PC-9 (cell line): ENCODE measurements around the gene MAGI2. TPM values are rescaled to one million over a fixed set of nuclear protein-coding genes. Genes with fewer than 3 reads are reported as not detected.

Source experiments
- BruUV-seq: library from RNA; stranded (reverse); fragments of 400-500 nt; replicated peaks from 2 replicates; lab custom pipeline; 2021; lab: Mats Ljungman, UMichigan
- CTCF ChIA-PET: fragments of 300-600 bp; sonication (Branson Sonifier 250); formaldehyde crosslinking; loops from one replicate; lab custom pipeline; 2022; ENCODE audit warnings: antibody characterized with exemption; lab: Charles Lee
- POLR2A ChIA-PET: fragments of 300-600 bp; sonication (Branson Sonifier 250); formaldehyde crosslinking; loops from one replicate; lab custom pipeline; 2022; ENCODE audit warnings: antibody characterized with exemption; ENCODE audit not compliant: unreplicated experiment; lab: Charles Lee
- DNase-seq, 2 experiments: peaks; one replicate each; pipeline versions ENCODE4 v3.0.0 to v3.0.0-alpha.2; 2015 to 2022; ENCODE audit warnings: mixed read lengths in 1 of 2
- H2AFZ ChIP-seq: fragments of 200-600 bp; sonication (generic); 2 replicates; pipeline ENCODE4 v1.8.1; 2017; ENCODE audit warnings: antibody characterized with exemption
- H3F3A ChIP-seq: fragments of 200-600 bp; sonication (generic); 2 replicates; pipeline ENCODE4 v1.8.1; 2017; ENCODE audit warnings: antibody characterized with exemption, mild to moderate bottlenecking, low read depth; ENCODE audit not compliant: insufficient read depth
- H3K27ac ChIP-seq: fragments of 200-600 bp; sonication (generic); 2 replicates; pipeline ENCODE4 v1.6.1; 2016; ENCODE audit warnings: mixed run types
- H3K27me3 ChIP-seq: fragments of 200-600 bp; sonication (generic); 2 replicates; pipeline ENCODE4 v1.6.1; 2016; ENCODE audit warnings: low read depth, mixed run types; ENCODE audit not compliant: insufficient read depth
- H3K36me3 ChIP-seq: fragments of 200-600 bp; sonication (generic); 2 replicates; pipeline ENCODE4 v1.6.1; 2016; ENCODE audit warnings: low read depth, mixed run types
- H3K4me1 ChIP-seq: fragments of 200-600 bp; sonication (generic); replicated peaks from 2 replicates; pipeline ENCODE4 v1.6.1; 2016; ENCODE audit warnings: mixed run types; ENCODE audit not compliant: insufficient read depth
- H3K4me2 ChIP-seq: fragments of 200-600 bp; sonication (generic); 2 replicates; pipeline ENCODE4 v1.6.1; 2017; ENCODE audit warnings: mixed run types
- H3K4me3 ChIP-seq: fragments of 200-600 bp; sonication (generic); 2 replicates; pipeline ENCODE4 v1.6.1; 2016; ENCODE audit warnings: mixed run types
- H3K79me2 ChIP-seq: fragments of 200-600 bp; sonication (generic); 2 replicates; pipeline ENCODE4 v1.6.1; 2017; ENCODE audit warnings: low read depth, mixed run types
- H3K9me2 ChIP-seq: fragments of 200-600 bp; sonication (generic); 2 replicates; pipeline ENCODE4 v1.8.1; 2017; ENCODE audit warnings: mild to moderate bottlenecking; ENCODE audit not compliant: insufficient read depth
- H3K9me3 ChIP-seq: fragments of 200-600 bp; sonication (generic); 2 replicates; pipeline ENCODE4 v1.8.1; 2016; ENCODE audit warnings: low read depth; ENCODE audit not compliant: insufficient read depth
- H4K20me1 ChIP-seq: fragments of 200-600 bp; sonication (generic); 2 replicates; pipeline ENCODE4 v1.8.1; 2017; ENCODE audit not compliant: insufficient read depth
- CTCF ChIP-seq: fragments of 200-600 bp; sonication (generic); conservative IDR thresholded peaks from 2 replicates; pipeline ENCODE4 v1.6.1; 2017; ENCODE audit warnings: mixed run types, antibody characterized with exemption, mild to moderate bottlenecking, moderate library complexity
- EZH2 ChIP-seq: fragments of 200-600 bp; sonication (generic); IDR thresholded peaks from 2 replicates; pipeline ENCODE4 v1.8.0; 2017; ENCODE audit warnings: antibody characterized with exemption, low read depth
- intact Hi-C: fragments of 100-400 bp; cut with micrococcal nuclease; formaldehyde crosslinking; loops from one replicate; pipeline ENCODE4 v1.10.0; 2022; ENCODE audit not compliant: unreplicated experiment
- total RNA-seq: library from RNA; stranded (reverse); gene quantifications from 2 replicates; pipeline ENCODE4 v1.2.3, GENCODE V29; 2021

The MAGI2 gene
- total RNA-seq, 1 experiment from 2014 or later: 0.92 TPM

- POLR2A ChIA-PET: no interaction called here
- H2AFZ ChIP-seq: no peak overlapping the region
- intact Hi-C loops: no loop called here
Observed at GRCh38 chr7:78752554-78752953, 700.9 kb downstream of the MAGI2 start.

GRCh38 chr7:78751253-78751652 lies 702.2 kb downstream of the MAGI2 start:
- no peak overlapping the region for H3K27ac ChIP-seq
- intact Hi-C loops: no loop called here
- ChIA-PET POLR2A (no interaction called here), CTCF (no interaction called here)
- no peaks in the 10 kb centered on the region for H3K79me2 ChIP-seq
- H3K4me1 ChIP-seq: no peaks in the 10 kb centered on the region
- no peak overlapping the region for H3K4me2 ChIP-seq
- H3K4me3 ChIP-seq: no peak overlapping the region
- no peaks in the 10 kb centered on the region for H4K20me1 ChIP-seq
- H3K9me2 ChIP-seq: no peaks in the 10 kb centered on the region; the same call in 1 of the 2 replicates
- H2AFZ ChIP-seq: no peak overlapping the region
- no peaks in the 10 kb centered on the region; the same call in 1 of the 2 replicates for H3K9me3 ChIP-seq
- H3F3A ChIP-seq: no peaks in the 10 kb centered on the region
- no peaks in the 10 kb centered on the region for H3K27me3 ChIP-seq
- BruUV-seq: no TSS peak
- no peak for TF ChIP-seq CTCF
- no peak for TF ChIP-seq EZH2
- DNase-seq: no peak
- no peaks in the 10 kb centered on the region for H3K36me3 ChIP-seq

More at GRCh38 chr7:78752554-78752953, 700.9 kb downstream of the MAGI2 start:
- no peaks in the 10 kb centered on the region for H3F3A ChIP-seq
- no TSS peak for BruUV-seq
- H3K9me3 ChIP-seq: no peaks in the 10 kb centered on the region; the same call in 1 of the 2 replicates
- H3K27me3 ChIP-seq: no peaks in the 10 kb centered on the region
- no peak for DNase-seq
- no peak overlapping the region for H3K4me2 ChIP-seq
- H3K4me3 ChIP-seq: no peak overlapping the region
- CTCF ChIA-PET: no interaction called here
- no peaks in the 10 kb centered on the region for H3K79me2 ChIP-seq
- no peaks in the 10 kb centered on the region for H3K4me1 ChIP-seq
- no peaks in the 10 kb centered on the region for H4K20me1 ChIP-seq
- H3K27ac ChIP-seq: no peak overlapping the region
- TF ChIP-seq CTCF (no peak), EZH2 (no peak)
- H3K36me3 ChIP-seq: no peaks in the 10 kb centered on the region
- no peaks in the 10 kb centered on the region; the same call in 1 of the 2 replicates for H3K9me2 ChIP-seq

GRCh38 chr7:78749052-78749746 lies 704.3 kb downstream of the MAGI2 start:
- Histone ChIP-seq H3K36me3 (no peaks in the 10 kb centered on the region), H3K9me2 (no peaks in the 10 kb centered on the region; the same call in 1 of the 2 replicates), H3K79me2 (no peaks in the 10 kb centered on the region), H3K9me3 (no peaks in the 10 kb centered on the region; the same call in 1 of the 2 replicates), H3K4me2 (no peak overlapping the region), H2AFZ (no peak overlapping the region), H3K27ac (no peak overlapping the region), H3K27me3 (no peaks in the 10 kb centered on the region), H4K20me1 (no peaks in the 10 kb centered on the region), H3F3A (no peaks in the 10 kb centered on the region), H3K4me1 (no peaks in the 10 kb centered on the region), H3K4me3 (no peak overlapping the region)
- BruUV-seq: no TSS peak
- ChIA-PET POLR2A (no interaction called here), CTCF (no interaction called here)
- no peak for DNase-seq
- TF ChIP-seq EZH2 (no peak), CTCF (no peak)
- intact Hi-C loops: no loop called here
